Vagina (tissue), 2 donors: ENCODE measurements around the gene MPV17L2.
A peak's percentile ranks its signal among the peaks of the same experiment; 100 is the strongest.

Source experiments
- POLR2A ChIP-seq, 2 donors: fragments of 450-650 bp; IDR thresholded peaks; one replicate each; pipeline ENCODE4 v1.6.1; 2017; ENCODE audit warnings: antibody characterized with exemption in 2 of 2, mild to moderate bottlenecking in 2 of 2, moderate library complexity in 2 of 2
- TF ChIP-seq, protein P1 (sequence below), 3 experiments: fragments of 450-650 bp in 2 of 3; fragments of 200-600 bp in 1 of 3; sonication (generic) in 1 of 3; IDR thresholded peaks; one replicate each; pipeline ENCODE4 v1.5.1; 2017 to 2019; ENCODE audit warnings: antibody characterized with exemption in 3 of 3, mild to moderate bottlenecking in 2 of 3, moderate library complexity in 2 of 3

DNA sequence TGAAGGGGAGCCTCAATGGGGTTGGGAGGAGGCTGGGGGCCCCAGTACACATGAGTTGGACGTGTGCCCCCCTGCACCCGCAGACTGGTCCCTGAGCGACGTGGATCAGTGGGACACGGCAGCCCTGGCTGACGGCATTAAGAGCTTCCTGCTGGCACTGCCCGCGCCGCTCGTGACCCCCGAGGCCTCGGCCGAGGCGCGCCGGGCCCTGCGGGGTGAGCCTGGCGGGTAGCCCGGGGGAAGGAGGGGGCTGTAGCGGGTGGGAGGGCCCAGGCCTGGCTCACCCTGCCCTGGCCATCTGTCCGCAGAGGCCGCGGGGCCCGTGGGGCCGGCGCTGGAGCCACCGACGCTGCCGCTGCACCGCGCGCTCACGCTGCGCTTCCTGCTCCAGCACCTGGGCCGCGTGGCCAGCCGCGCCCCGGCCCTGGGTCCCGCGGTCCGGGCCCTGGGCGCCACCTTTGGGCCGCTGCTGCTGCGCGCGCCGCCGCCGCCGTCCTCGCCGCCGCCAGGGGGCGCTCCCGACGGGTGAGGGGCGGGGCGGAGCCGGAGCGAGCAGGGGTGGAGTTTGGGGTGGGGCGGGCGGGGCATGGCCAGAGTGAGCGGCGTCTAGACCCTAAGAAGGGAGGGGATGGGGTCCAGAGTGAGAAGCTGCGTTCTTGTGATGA is 31.9 kb upstream of the MPV17L2 start:
- TF ChIP-seq, protein P1, sequence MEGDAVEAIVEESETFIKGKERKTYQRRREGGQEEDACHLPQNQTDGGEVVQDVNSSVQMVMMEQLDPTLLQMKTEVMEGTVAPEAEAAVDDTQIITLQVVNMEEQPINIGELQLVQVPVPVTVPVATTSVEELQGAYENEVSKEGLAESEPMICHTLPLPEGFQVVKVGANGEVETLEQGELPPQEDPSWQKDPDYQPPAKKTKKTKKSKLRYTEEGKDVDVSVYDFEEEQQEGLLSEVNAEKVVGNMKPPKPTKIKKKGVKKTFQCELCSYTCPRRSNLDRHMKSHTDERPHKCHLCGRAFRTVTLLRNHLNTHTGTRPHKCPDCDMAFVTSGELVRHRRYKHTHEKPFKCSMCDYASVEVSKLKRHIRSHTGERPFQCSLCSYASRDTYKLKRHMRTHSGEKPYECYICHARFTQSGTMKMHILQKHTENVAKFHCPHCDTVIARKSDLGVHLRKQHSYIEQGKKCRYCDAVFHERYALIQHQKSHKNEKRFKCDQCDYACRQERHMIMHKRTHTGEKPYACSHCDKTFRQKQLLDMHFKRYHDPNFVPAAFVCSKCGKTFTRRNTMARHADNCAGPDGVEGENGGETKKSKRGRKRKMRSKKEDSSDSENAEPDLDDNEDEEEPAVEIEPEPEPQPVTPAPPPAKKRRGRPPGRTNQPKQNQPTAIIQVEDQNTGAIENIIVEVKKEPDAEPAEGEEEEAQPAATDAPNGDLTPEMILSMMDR (IDR thresholded peaks at IDR 0.05): peak in 1 of 3 experiments; percentile 55
- no peak for TF ChIP-seq POLR2A (IDR thresholded peaks at IDR 0.05)
